H9 (cell line): ENCODE data around the gene XYLB. TPM values are rescaled to one million over a fixed set of nuclear protein-coding genes. Genes with fewer than 3 reads are reported as not detected.

Source experiments
- DNase-seq: peaks from one replicate; pipeline ENCODE4 v3.0.0-alpha.2; 2017
- H2AFZ ChIP-seq: one replicate; pipeline ENCODE4 v1.6.1; 2013; ENCODE audit warnings: mild to moderate bottlenecking, low read length, control low read depth, moderate library complexity
- H2AK5ac ChIP-seq: 2 replicates; pipeline ENCODE4 v1.6.1; 2013; ENCODE audit warnings: low read length, control low read depth, mixed read lengths; ENCODE audit not compliant: insufficient read length
- H2BK120ac ChIP-seq: one replicate; pipeline ENCODE4 v1.6.1; 2013; ENCODE audit warnings: low read depth, mild to moderate bottlenecking, low read length, control low read depth, inconsistent platforms; ENCODE audit not compliant: poor library complexity, severe bottlenecking
- H2BK12ac ChIP-seq: 2 replicates; pipeline ENCODE4 v1.6.1; 2013; ENCODE audit warnings: low read length, control low read depth, mixed read lengths, low read depth; ENCODE audit not compliant: insufficient read length
- H2BK15ac ChIP-seq: 2 replicates; pipeline ENCODE4 v1.6.1; 2013; ENCODE audit warnings: low read depth, low read length, control low read depth
- H2BK20ac ChIP-seq: one replicate; pipeline ENCODE4 v1.6.1; 2013; ENCODE audit warnings: low read depth, mild to moderate bottlenecking, low read length, control low read depth, inconsistent platforms; ENCODE audit not compliant: poor library complexity, severe bottlenecking
- H2BK5ac ChIP-seq: 2 replicates; pipeline ENCODE4 v1.6.1; 2013; ENCODE audit warnings: low read length, control low read depth, mixed read lengths; ENCODE audit not compliant: insufficient read length
- H3K14ac ChIP-seq: 2 replicates; pipeline ENCODE4 v1.6.1; 2013; ENCODE audit warnings: low read length, control low read depth; ENCODE audit not compliant: insufficient read depth
- H3K18ac ChIP-seq: 2 replicates; pipeline ENCODE4 v1.6.1; 2013; ENCODE audit warnings: low read depth, mild to moderate bottlenecking, mixed read lengths, low read length, control low read depth; ENCODE audit not compliant: insufficient read length
- H3K23ac ChIP-seq: 2 replicates; pipeline ENCODE4 v1.6.1; 2013; ENCODE audit warnings: low read length, control low read depth, mixed read lengths, low read depth; ENCODE audit not compliant: insufficient read length
- H3K23me2 ChIP-seq: 2 replicates; pipeline ENCODE4 v1.6.1; 2013; ENCODE audit warnings: low read depth, mild to moderate bottlenecking, mixed read lengths, low read length, control low read depth; ENCODE audit not compliant: insufficient read length, poor library complexity, severe bottlenecking
- H3K27ac ChIP-seq: 2 replicates; pipeline ENCODE4 v1.5.1; 2013; ENCODE audit warnings: low read length, control low read depth, mixed read lengths, low read depth; ENCODE audit not compliant: insufficient read length
- H3K27me3 ChIP-seq: 2 replicates; pipeline ENCODE4 v1.6.1; 2013; ENCODE audit warnings: low read length, control low read depth, inconsistent platforms; ENCODE audit not compliant: insufficient read depth
- H3K4ac ChIP-seq: 2 replicates; pipeline ENCODE4 v1.6.1; 2013; ENCODE audit warnings: low read depth, mild to moderate bottlenecking, control low read depth, inconsistent platforms, low read length, moderate library complexity
- H3K4me1 ChIP-seq: 2 replicates; pipeline ENCODE4 v1.6.1; 2013; ENCODE audit warnings: low read length, control low read depth, inconsistent platforms; ENCODE audit not compliant: insufficient read depth
- H3K4me2 ChIP-seq: 2 replicates; pipeline ENCODE4 v1.6.1; 2013; ENCODE audit warnings: low read length, control low read depth, mixed read lengths; ENCODE audit not compliant: insufficient read length, insufficient read depth
- H3K56ac ChIP-seq: 2 replicates; pipeline ENCODE4 v1.6.1; 2013; ENCODE audit warnings: low read depth, mild to moderate bottlenecking, mixed read lengths, low read length, control low read depth; ENCODE audit not compliant: insufficient read length
- H3K79me1 ChIP-seq: 2 replicates; pipeline ENCODE4 v1.6.1; 2013; ENCODE audit warnings: low read depth, mild to moderate bottlenecking, moderate library complexity, low read length, control low read depth, inconsistent platforms; ENCODE audit not compliant: insufficient read depth, poor library complexity, severe bottlenecking
- H3K79me2 ChIP-seq: 2 replicates; pipeline ENCODE4 v1.6.1; 2013; ENCODE audit warnings: low read length, control low read depth, inconsistent platforms; ENCODE audit not compliant: insufficient read depth
- H3K9ac ChIP-seq: 2 replicates; pipeline ENCODE4 v1.6.1; 2013; ENCODE audit warnings: low read length, control low read depth, mixed read lengths; ENCODE audit not compliant: insufficient read length; ENCODE audit errors: extremely low read depth
- H3K9me3 ChIP-seq: one replicate; pipeline ENCODE4 v1.6.1; 2013; ENCODE audit warnings: low read depth, low read length, inconsistent platforms; ENCODE audit not compliant: control insufficient read depth
- H3T11ph ChIP-seq: one replicate; pipeline ENCODE4 v1.6.1; 2013; ENCODE audit warnings: mild to moderate bottlenecking, low read length, control low read depth, inconsistent platforms
- H4K20me1 ChIP-seq: one replicate; pipeline ENCODE4 v1.6.1; 2013; ENCODE audit not compliant: control insufficient read depth, insufficient read length, insufficient read depth
- H4K5ac ChIP-seq: 2 replicates; pipeline ENCODE4 v1.6.1; 2013; ENCODE audit warnings: low read depth, mild to moderate bottlenecking, mixed read lengths, low read length, control low read depth; ENCODE audit not compliant: insufficient read length
- H4K8ac ChIP-seq: replicated peaks from 2 replicates; pipeline ENCODE4 v1.6.1; 2013; ENCODE audit warnings: low read length, control low read depth, mixed read lengths, low read depth; ENCODE audit not compliant: insufficient read length
- H4K91ac ChIP-seq: 2 replicates; pipeline ENCODE4 v1.6.1; 2013; ENCODE audit warnings: low read depth, mild to moderate bottlenecking, moderate library complexity, mixed read lengths, low read length, control low read depth; ENCODE audit not compliant: insufficient read length
- H3K27ac Mint-ChIP-seq, 3 experiments: 2 replicates in 2 of 3; 3 replicates in 1 of 3; pipeline ENCODE4 v1.8.0; 2020 to 2021; ENCODE audit warnings: mixed read lengths in 3 of 3, mild to moderate bottlenecking in 1 of 3, moderate library complexity in 1 of 3
- H3K27me3 Mint-ChIP-seq: 2 replicates; pipeline ENCODE4 v1.8.0; 2021; ENCODE audit warnings: low read depth, mild to moderate bottlenecking, moderate library complexity, mixed read lengths
- H3K36me3 Mint-ChIP-seq, 3 experiments: 2 replicates in 2 of 3; 3 replicates in 1 of 3; pipeline ENCODE4 v1.8.0; 2020 to 2021; ENCODE audit warnings: low read depth in 3 of 3, mixed read lengths in 3 of 3; ENCODE audit not compliant: insufficient read depth in 1 of 3
- H3K4me1 Mint-ChIP-seq, 2 experiments: 2 replicates each; pipeline ENCODE4 v1.8.0; 2020; ENCODE audit warnings: mixed read lengths in 2 of 2
- H3K4me3 Mint-ChIP-seq, 2 experiments: 2 replicates in 1 of 2; 3 replicates in 1 of 2; pipeline ENCODE4 v1.8.0; 2020 to 2021; ENCODE audit warnings: mild to moderate bottlenecking in 2 of 2, mixed read lengths in 2 of 2, moderate library complexity in 1 of 2
- H3K9me3 Mint-ChIP-seq, 2 experiments: 2 replicates in 1 of 2; 3 replicates in 1 of 2; pipeline ENCODE4 v1.8.0; 2020; ENCODE audit warnings: mild to moderate bottlenecking in 2 of 2, mixed read lengths in 2 of 2, moderate library complexity in 1 of 2
- WGBS: extraction: QIAGEN DNeasy Blood & Tissue Kit; methylation state at CpG from one replicate; pipeline ENCODE4 v1.1.7; 2013; ENCODE audit warnings: missing lambda C conversion rate, low lambda C conversion rate, mixed read lengths; ENCODE audit not compliant: insufficient read length; ENCODE audit errors: extremely low coverage; 5-methylcytosine and 5-hydroxymethylcytosine counted together
- total RNA-seq: library from RNA; stranded (reverse); gene quantifications from 2 replicates; pipeline ENCODE4 v1.2.1, GENCODE V29; 2021
- TF ChIP-seq, protein P1 (sequence below): fragments of 200-600 bp; sonication (generic); conservative IDR thresholded peaks from 3 replicates; pipeline ENCODE4 v1.8.0; 2021; ENCODE audit warnings: antibody characterized with exemption, mild to moderate bottlenecking

Gene XYLB
- total RNA-seq, 1 experiment from 2014 or later = 2.6 TPM

DNA sequence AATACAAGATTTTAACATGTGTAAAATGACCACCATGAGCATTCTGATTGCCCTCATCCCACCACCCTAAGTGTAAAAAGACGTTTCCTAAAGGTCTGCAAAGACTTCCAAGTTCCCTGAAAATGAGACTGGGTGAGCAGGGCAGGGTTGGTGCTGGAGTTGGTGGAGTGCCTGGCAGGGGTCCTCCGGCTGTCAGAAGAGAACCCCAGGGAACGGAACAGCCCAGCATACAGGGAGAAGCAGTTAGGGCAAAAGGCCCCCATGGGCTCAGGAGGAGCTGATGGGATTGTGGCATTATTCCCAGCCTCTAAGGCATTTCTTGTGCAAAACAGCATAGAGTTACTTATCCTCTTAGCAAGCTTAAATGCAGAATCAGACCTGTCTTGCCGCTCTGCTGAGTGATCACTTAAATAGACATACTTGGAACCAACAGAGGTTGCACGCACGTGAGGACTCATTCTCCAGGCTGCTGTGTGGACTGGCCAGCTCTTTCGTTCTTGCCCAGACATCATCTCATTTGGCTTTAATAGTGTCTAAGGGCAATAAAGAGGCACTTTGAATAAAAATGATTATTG, 36.0 kb downstream of the XYLB start:
- H3K4me1 Mint-ChIP-seq = peaks cover 13 to 17% of the 10 kb centered on the region in 2 experiments
- no peak overlapping the region for H2AFZ ChIP-seq
- TF ChIP-seq, protein P1, sequence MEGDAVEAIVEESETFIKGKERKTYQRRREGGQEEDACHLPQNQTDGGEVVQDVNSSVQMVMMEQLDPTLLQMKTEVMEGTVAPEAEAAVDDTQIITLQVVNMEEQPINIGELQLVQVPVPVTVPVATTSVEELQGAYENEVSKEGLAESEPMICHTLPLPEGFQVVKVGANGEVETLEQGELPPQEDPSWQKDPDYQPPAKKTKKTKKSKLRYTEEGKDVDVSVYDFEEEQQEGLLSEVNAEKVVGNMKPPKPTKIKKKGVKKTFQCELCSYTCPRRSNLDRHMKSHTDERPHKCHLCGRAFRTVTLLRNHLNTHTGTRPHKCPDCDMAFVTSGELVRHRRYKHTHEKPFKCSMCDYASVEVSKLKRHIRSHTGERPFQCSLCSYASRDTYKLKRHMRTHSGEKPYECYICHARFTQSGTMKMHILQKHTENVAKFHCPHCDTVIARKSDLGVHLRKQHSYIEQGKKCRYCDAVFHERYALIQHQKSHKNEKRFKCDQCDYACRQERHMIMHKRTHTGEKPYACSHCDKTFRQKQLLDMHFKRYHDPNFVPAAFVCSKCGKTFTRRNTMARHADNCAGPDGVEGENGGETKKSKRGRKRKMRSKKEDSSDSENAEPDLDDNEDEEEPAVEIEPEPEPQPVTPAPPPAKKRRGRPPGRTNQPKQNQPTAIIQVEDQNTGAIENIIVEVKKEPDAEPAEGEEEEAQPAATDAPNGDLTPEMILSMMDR = no peak
- no peak overlapping the region for H2BK15ac ChIP-seq
- no peak overlapping the region for H2AK5ac ChIP-seq
- H3K4me3 Mint-ChIP-seq = no peak overlapping the region
- H3K14ac ChIP-seq = no peak overlapping the region
- H3K9me3 ChIP-seq = no peaks in the 10 kb centered on the region
- H3K27me3 ChIP-seq = no peaks in the 10 kb centered on the region; the same call in 1 of the 2 replicates
- H3K79me1 ChIP-seq = no peaks in the 10 kb centered on the region
- no peak overlapping the region; a peak in 1 of 7 replicates for H3K27ac Mint-ChIP-seq
- H4K91ac ChIP-seq = no peak overlapping the region
- WGBS = no CpG with 5 or more reads among the region's 7 CpGs
- no peak overlapping the region for H3K27ac ChIP-seq
- H3K56ac ChIP-seq = no peak overlapping the region
- no peak overlapping the region for H2BK20ac ChIP-seq
- no peak overlapping the region for H3K9ac ChIP-seq
- H2BK5ac ChIP-seq = no peak overlapping the region
- no peak overlapping the region for H4K5ac ChIP-seq
- H3T11ph ChIP-seq = no peak overlapping the region
- no peaks in the 10 kb centered on the region for H3K23me2 ChIP-seq
- H3K4me2 ChIP-seq = no peak overlapping the region
- no peak overlapping the region for H3K4ac ChIP-seq
- no peaks in the 10 kb centered on the region; the same call in none of the 2 replicates for H3K27me3 Mint-ChIP-seq
- no peak overlapping the region for H2BK120ac ChIP-seq
- no peak overlapping the region for H2BK12ac ChIP-seq
- H3K23ac ChIP-seq = no peak overlapping the region
- no peaks in the 10 kb centered on the region for H4K20me1 ChIP-seq
- peaks cover 15 to 27% of the 10 kb centered on the region in 2 experiments for H3K9me3 Mint-ChIP-seq
- DNase-seq = no peak
- H4K8ac ChIP-seq = no peak overlapping the region
- H3K4me1 ChIP-seq = no peaks in the 10 kb centered on the region
- peaks cover 59 to 70% (median 68%) of the 10 kb centered on the region in 3 experiments for H3K36me3 Mint-ChIP-seq
- H3K18ac ChIP-seq = no peak overlapping the region
- H3K79me2 ChIP-seq = no peaks in the 10 kb centered on the region
